Measurements from ENCODE around the gene KCNQ5. TPM values are rescaled to one million over a fixed set of nuclear protein-coding genes. Genes with fewer than 3 reads are reported as not detected.

The KCNQ5 gene
- total RNA-seq, 4 donors from 2014 or later: 1.1 to 14.6 (median 9.0) TPM

- intact Hi-C loops (cut with DNase I): no loop called here
- no peak for DNase-seq
- Histone ChIP-seq H3K27me3 (no peaks in the 10 kb centered on the region), H3K36me3 (no peaks in the 10 kb centered on the region), H3K27ac (no peak overlapping the region), H3K4me1 (no peaks in the 10 kb centered on the region), H3K9me3 (no peaks in the 10 kb centered on the region), H3K4me3 (replicated peaks in 1 of 3) (no peak overlapping the region)
- WGBS, 2 donors: 84 to 86% methylated on average over 4 of the region's 4 CpGs
- TF ChIP-seq POLR2A (IDR thresholded peaks at IDR 0.05): no peak
- no peak for TF ChIP-seq CTCF (IDR thresholded peaks at IDR 0.05)
Measured at GRCh38 chr6:73204252-73204651, 582.4 kb downstream of the KCNQ5 start.

- H3K36me3 ChIP-seq: no peaks in the 10 kb centered on the region
- no peak overlapping the region for H3K4me3 ChIP-seq (replicated peaks in 1 of 3)
- TF ChIP-seq POLR2A (IDR thresholded peaks at IDR 0.05) (no peak), CTCF (IDR thresholded peaks at IDR 0.05) (no peak)
- no peaks in the 10 kb centered on the region for H3K27me3 ChIP-seq
- H3K9me3 ChIP-seq: no peaks in the 10 kb centered on the region
- no peak overlapping the region for H3K27ac ChIP-seq
- WGBS, 2 donors: 85 to 87% methylated on average over 3 of the region's 3 CpGs
- intact Hi-C loops (cut with DNase I): no loop called here
- DNase-seq: no peak
- H3K4me1 ChIP-seq: no peaks in the 10 kb centered on the region
Measured at GRCh38 chr6:73207221-73207837, 585.5 kb downstream of the KCNQ5 start.

GRCh38 chr6:73209117-73209516 is 587.3 kb downstream of the KCNQ5 start:
- H3K4me3 ChIP-seq (replicated peaks in 1 of 3): no peak overlapping the region
- WGBS, 2 donors: 65 to 80% methylated on average over 9 of the region's 9 CpGs
- H3K27me3 ChIP-seq: no peaks in the 10 kb centered on the region
- no peak for DNase-seq
- H3K36me3 ChIP-seq: no peaks in the 10 kb centered on the region
- no peaks in the 10 kb centered on the region for H3K4me1 ChIP-seq
- intact Hi-C loops (cut with DNase I): no loop called here
- TF ChIP-seq POLR2A (IDR thresholded peaks at IDR 0.05) (no peak), CTCF (IDR thresholded peaks at IDR 0.05) (no peak)
- H3K27ac ChIP-seq: no peak overlapping the region
- no peaks in the 10 kb centered on the region for H3K9me3 ChIP-seq

- no peaks in the 10 kb centered on the region for H3K27me3 ChIP-seq
- H3K4me1 ChIP-seq: no peaks in the 10 kb centered on the region
- TF ChIP-seq CTCF (IDR thresholded peaks at IDR 0.05) (no peak), POLR2A (IDR thresholded peaks at IDR 0.05) (no peak)
- WGBS, 2 donors: 96 to 98% methylated on average over 2 of the region's 2 CpGs
- intact Hi-C loops (cut with DNase I): no loop called here
- DNase-seq: no peak
- H3K9me3 ChIP-seq: no peaks in the 10 kb centered on the region
- no peaks in the 10 kb centered on the region for H3K36me3 ChIP-seq
- H3K27ac ChIP-seq: no peak overlapping the region
- no peak overlapping the region for H3K4me3 ChIP-seq (replicated peaks in 1 of 3)
Measured at GRCh38 chr6:73216859-73217258, 595.0 kb downstream of the KCNQ5 start.

- TF ChIP-seq CTCF (IDR thresholded peaks at IDR 0.05): no peak
- no peak for TF ChIP-seq POLR2A (IDR thresholded peaks at IDR 0.05)
- DNase-seq: no peak
- no peaks in the 10 kb centered on the region for H3K9me3 ChIP-seq
- no peaks in the 10 kb centered on the region for H3K4me1 ChIP-seq
- 87 to 97% methylated on average over 4 of the region's 4 CpGs for whole genome bisulfite sequencing, 2 donors
- no peaks in the 10 kb centered on the region for H3K36me3 ChIP-seq
- H3K4me3 ChIP-seq (replicated peaks in 1 of 3): no peak within 1 kb of the TSS
- no peaks in the 10 kb centered on the region for H3K27me3 ChIP-seq
- no peak within 1 kb of the TSS for H3K27ac ChIP-seq
- intact Hi-C loops (cut with DNase I): no loop called here
Measured at GRCh38 chr6:73225396-73225795, 603.5 kb downstream of the KCNQ5 start, which contains the start of gene KHDC1L. KHDC1L (minus strand) TSS chr6:73225496; CDS start chr6:73225408, 88 bp downstream.

Measured in thyroid gland (tissue), 4 donors.